Measurements from ENCODE around the gene CALN1.

CALN1 gene

DNA sequence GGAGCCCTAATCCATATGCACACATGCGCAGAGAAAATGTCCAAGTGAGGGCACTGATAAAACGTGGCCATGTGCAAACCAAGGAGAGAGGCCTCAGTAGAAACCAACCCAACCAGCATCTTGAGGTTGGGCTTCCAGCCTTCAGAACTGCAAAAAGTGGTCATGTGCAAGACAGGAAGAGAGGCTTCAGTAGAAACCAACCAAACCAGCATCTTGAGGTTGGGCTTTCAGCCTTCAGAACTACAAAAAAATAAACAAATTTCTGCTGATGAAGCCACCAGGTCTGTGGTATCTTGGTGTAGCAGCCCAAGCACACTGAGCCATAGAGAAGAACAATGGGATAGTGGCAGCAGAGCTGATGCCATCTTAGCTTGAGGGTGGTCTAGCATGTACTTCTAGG lies 371.5 kb downstream of the CALN1 start:
- no peaks in the 10 kb centered on the region for H4K20me1 ChIP-seq (ENCODE audit: insufficient read depth, low read length)
- no peaks in the 10 kb centered on the region for H3K4me1 ChIP-seq (ENCODE audit: low read length)
- no peak overlapping the region for H3K27ac ChIP-seq (ENCODE audit: low read length)
- H3K36me3 ChIP-seq (replicated peaks; ENCODE audit: low read depth, low read length), result no peaks in the 10 kb centered on the region
- H3K9ac ChIP-seq (ENCODE audit: low read length), result no peak overlapping the region
- H3K27me3 ChIP-seq (ENCODE audit: low read depth, low read length), result no peaks in the 10 kb centered on the region
- no peak overlapping the region for H2AFZ ChIP-seq (ENCODE audit: low read depth, low read length)
- TF ChIP-seq, protein P1, sequence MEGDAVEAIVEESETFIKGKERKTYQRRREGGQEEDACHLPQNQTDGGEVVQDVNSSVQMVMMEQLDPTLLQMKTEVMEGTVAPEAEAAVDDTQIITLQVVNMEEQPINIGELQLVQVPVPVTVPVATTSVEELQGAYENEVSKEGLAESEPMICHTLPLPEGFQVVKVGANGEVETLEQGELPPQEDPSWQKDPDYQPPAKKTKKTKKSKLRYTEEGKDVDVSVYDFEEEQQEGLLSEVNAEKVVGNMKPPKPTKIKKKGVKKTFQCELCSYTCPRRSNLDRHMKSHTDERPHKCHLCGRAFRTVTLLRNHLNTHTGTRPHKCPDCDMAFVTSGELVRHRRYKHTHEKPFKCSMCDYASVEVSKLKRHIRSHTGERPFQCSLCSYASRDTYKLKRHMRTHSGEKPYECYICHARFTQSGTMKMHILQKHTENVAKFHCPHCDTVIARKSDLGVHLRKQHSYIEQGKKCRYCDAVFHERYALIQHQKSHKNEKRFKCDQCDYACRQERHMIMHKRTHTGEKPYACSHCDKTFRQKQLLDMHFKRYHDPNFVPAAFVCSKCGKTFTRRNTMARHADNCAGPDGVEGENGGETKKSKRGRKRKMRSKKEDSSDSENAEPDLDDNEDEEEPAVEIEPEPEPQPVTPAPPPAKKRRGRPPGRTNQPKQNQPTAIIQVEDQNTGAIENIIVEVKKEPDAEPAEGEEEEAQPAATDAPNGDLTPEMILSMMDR (IDR thresholded peaks at IDR 0.05; ENCODE audit: low read depth, low read length), result no peak
- TF ChIP-seq EZH2phosphoT487 (IDR thresholded peaks at IDR 0.05; ENCODE audit: low read depth), result no peak
- no peaks in the 10 kb centered on the region for H3K9me3 ChIP-seq (ENCODE audit: insufficient read depth, low read length)
- no peak overlapping the region for H3K4me3 ChIP-seq (ENCODE audit: low read length)
- H3K79me2 ChIP-seq (ENCODE audit: low read length), result no peaks in the 10 kb centered on the region
- no peak overlapping the region for H3K4me2 ChIP-seq (ENCODE audit: low read length)

- TF ChIP-seq, protein P1 (IDR thresholded peaks at IDR 0.05; ENCODE audit: low read depth, low read length), result no peak
- no peak for TF ChIP-seq EZH2phosphoT487 (IDR thresholded peaks at IDR 0.05; ENCODE audit: low read depth)
- no peaks in the 10 kb centered on the region for H4K20me1 ChIP-seq (ENCODE audit: insufficient read depth, low read length)
- no peak overlapping the region for H3K27ac ChIP-seq (ENCODE audit: low read length)
- no peak overlapping the region for H3K9ac ChIP-seq (ENCODE audit: low read length)
- H3K27me3 ChIP-seq (ENCODE audit: low read depth, low read length), result no peaks in the 10 kb centered on the region
- H3K79me2 ChIP-seq (ENCODE audit: low read length), result no peaks in the 10 kb centered on the region
- no peaks in the 10 kb centered on the region for H3K4me1 ChIP-seq (ENCODE audit: low read length)
- no peak overlapping the region for H2AFZ ChIP-seq (ENCODE audit: low read depth, low read length)
- H3K4me2 ChIP-seq (ENCODE audit: low read length), result no peak overlapping the region
- no peak overlapping the region for H3K4me3 ChIP-seq (ENCODE audit: low read length)
- no peaks in the 10 kb centered on the region for H3K9me3 ChIP-seq (ENCODE audit: insufficient read depth, low read length)
- H3K36me3 ChIP-seq (replicated peaks; ENCODE audit: low read depth, low read length), result no peaks in the 10 kb centered on the region
These were observed 372.7 kb downstream of the CALN1 start for GRCh38 chr7:72039460-72039859.

GRCh38 chr7:72038022-72038732 lies 374.0 kb downstream of the CALN1 start:
- H3K27ac ChIP-seq (ENCODE audit: low read length), result no peak overlapping the region
- no peak for TF ChIP-seq EZH2phosphoT487 (IDR thresholded peaks at IDR 0.05; ENCODE audit: low read depth)
- TF ChIP-seq, protein P1 (IDR thresholded peaks at IDR 0.05; ENCODE audit: low read depth, low read length), result no peak
- H2AFZ ChIP-seq (ENCODE audit: low read depth, low read length), result no peak overlapping the region
- H4K20me1 ChIP-seq (ENCODE audit: insufficient read depth, low read length), result no peaks in the 10 kb centered on the region
- no peaks in the 10 kb centered on the region for H3K36me3 ChIP-seq (replicated peaks; ENCODE audit: low read depth, low read length)
- no peaks in the 10 kb centered on the region for H3K27me3 ChIP-seq (ENCODE audit: low read depth, low read length)
- H3K9me3 ChIP-seq (ENCODE audit: insufficient read depth, low read length), result no peaks in the 10 kb centered on the region
- H3K4me3 ChIP-seq (ENCODE audit: low read length), result no peak overlapping the region
- no peak overlapping the region for H3K4me2 ChIP-seq (ENCODE audit: low read length)
- H3K79me2 ChIP-seq (ENCODE audit: low read length), result no peaks in the 10 kb centered on the region
- H3K4me1 ChIP-seq (ENCODE audit: low read length), result no peaks in the 10 kb centered on the region
- no peak overlapping the region for H3K9ac ChIP-seq (ENCODE audit: low read length)

- Histone ChIP-seq H3K27ac (ENCODE audit: low read length) (no peak overlapping the region), H3K9me3 (ENCODE audit: insufficient read depth, low read length) (no peaks in the 10 kb centered on the region), H3K79me2 (ENCODE audit: low read length) (no peaks in the 10 kb centered on the region), H3K9ac (ENCODE audit: low read length) (no peak overlapping the region), H3K4me2 (ENCODE audit: low read length) (no peak overlapping the region), H2AFZ (ENCODE audit: low read depth, low read length) (no peak overlapping the region), H3K27me3 (ENCODE audit: low read depth, low read length) (no peaks in the 10 kb centered on the region), H3K4me3 (ENCODE audit: low read length) (no peak overlapping the region), H4K20me1 (ENCODE audit: insufficient read depth, low read length) (no peaks in the 10 kb centered on the region), H3K36me3 (replicated peaks; ENCODE audit: low read depth, low read length) (no peaks in the 10 kb centered on the region), H3K4me1 (ENCODE audit: low read length) (no peaks in the 10 kb centered on the region)
- TF ChIP-seq, protein P1 (IDR thresholded peaks at IDR 0.05; ENCODE audit: low read depth, low read length), result no peak
- no peak for TF ChIP-seq EZH2phosphoT487 (IDR thresholded peaks at IDR 0.05; ENCODE audit: low read depth)
These were observed 374.6 kb downstream of the CALN1 start for GRCh38 chr7:72037516-72037915.
